HFF-Myc (cell line): ENCODE results near the gene LCLAT1.

Experiments used
- DNase-seq: peaks from one replicate; pipeline ENCODE4 v3.0.0-alpha.2; 2011; ENCODE audit warnings: low read depth; ENCODE audit errors: extremely low read depth
- H3K4me3 ChIP-seq: replicated peaks from 2 replicates; pipeline ENCODE4 v1.5.1; 2011; ENCODE audit warnings: low read depth, mild to moderate bottlenecking, control low read depth, low read length
- TF ChIP-seq, protein P1 (sequence below): IDR thresholded peaks from 2 replicates; pipeline ENCODE4 v1.5.1; 2012; ENCODE audit warnings: mild to moderate bottlenecking, low read depth, low read length, control low read depth; ENCODE audit errors: missing control alignments

Gene LCLAT1

GRCh38 chr2:30412684-30413570 lies 34.1 kb upstream of the LCLAT1 start:
- TF ChIP-seq, protein P1, sequence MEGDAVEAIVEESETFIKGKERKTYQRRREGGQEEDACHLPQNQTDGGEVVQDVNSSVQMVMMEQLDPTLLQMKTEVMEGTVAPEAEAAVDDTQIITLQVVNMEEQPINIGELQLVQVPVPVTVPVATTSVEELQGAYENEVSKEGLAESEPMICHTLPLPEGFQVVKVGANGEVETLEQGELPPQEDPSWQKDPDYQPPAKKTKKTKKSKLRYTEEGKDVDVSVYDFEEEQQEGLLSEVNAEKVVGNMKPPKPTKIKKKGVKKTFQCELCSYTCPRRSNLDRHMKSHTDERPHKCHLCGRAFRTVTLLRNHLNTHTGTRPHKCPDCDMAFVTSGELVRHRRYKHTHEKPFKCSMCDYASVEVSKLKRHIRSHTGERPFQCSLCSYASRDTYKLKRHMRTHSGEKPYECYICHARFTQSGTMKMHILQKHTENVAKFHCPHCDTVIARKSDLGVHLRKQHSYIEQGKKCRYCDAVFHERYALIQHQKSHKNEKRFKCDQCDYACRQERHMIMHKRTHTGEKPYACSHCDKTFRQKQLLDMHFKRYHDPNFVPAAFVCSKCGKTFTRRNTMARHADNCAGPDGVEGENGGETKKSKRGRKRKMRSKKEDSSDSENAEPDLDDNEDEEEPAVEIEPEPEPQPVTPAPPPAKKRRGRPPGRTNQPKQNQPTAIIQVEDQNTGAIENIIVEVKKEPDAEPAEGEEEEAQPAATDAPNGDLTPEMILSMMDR = no peak
- no peak for DNase-seq

GRCh38 chr2:30414961-30415360 lies 32.1 kb upstream of the LCLAT1 start:
- no peak for DNase-seq
- no peak overlapping the region for H3K4me3 ChIP-seq
- TF ChIP-seq, protein P1 = no peak

More at GRCh38 chr2:30412684-30413570, 34.1 kb upstream of the LCLAT1 start:
- no peak overlapping the region for H3K4me3 ChIP-seq

- no peak overlapping the region for H3K4me3 ChIP-seq
- TF ChIP-seq, protein P1 = no peak
- no peak for DNase-seq
Observed at GRCh38 chr2:30417253-30417652, 29.8 kb upstream of the LCLAT1 start.

- TF ChIP-seq, protein P1 = no peak
- no peak overlapping the region for H3K4me3 ChIP-seq
- no peak for DNase-seq
Observed at GRCh38 chr2:30421026-30421603, 25.9 kb upstream of the LCLAT1 start.

- DNase-seq = no peak
- TF ChIP-seq, protein P1 = no peak
- H3K4me3 ChIP-seq = no peak overlapping the region
Observed at GRCh38 chr2:30421604-30422443, 25.2 kb upstream of the LCLAT1 start.

- H3K4me3 ChIP-seq = no peak overlapping the region
- TF ChIP-seq, protein P1 = no peak
- no peak for DNase-seq
Observed at GRCh38 chr2:30422444-30423040, 24.5 kb upstream of the LCLAT1 start.
